RWPE1 (cell line): ENCODE measurements around the gene CD200R1.
"Not testable (repeated sequence)": the region's sequence is repeated elsewhere in the genome, so short reads cannot be mapped to it uniquely, and the experiment has no call there.

ENCODE experiments used
- CTCF ChIA-PET: fragments of 350-600 bp; sonication (Branson Sonifier 250); formaldehyde crosslinking; extraction: SDS; loops from one replicate; lab custom pipeline; 2021; lab: Yijun Ruan, JAX
- POLR2A ChIA-PET: fragments of 400-600 bp; formaldehyde crosslinking; extraction: SDS; loops from one replicate; lab custom pipeline; 2020; ENCODE audit warnings: antibody characterized with exemption; ENCODE audit not compliant: low non-redundant PET; lab: Yijun Ruan, JAX
- DNase-seq: peaks from one replicate; pipeline ENCODE4 v3.0.0; 2012; ENCODE audit warnings: low spot score
- H3K27ac ChIP-seq: fragments of 450-650 bp; 2 replicates; pipeline ENCODE4 v1.5.1; 2017
- TF ChIP-seq, protein P1 (sequence below): fragments of 450-650 bp; conservative IDR thresholded peaks from 2 replicates; pipeline ENCODE4 v1.5.1; 2017; ENCODE audit warnings: low read depth, mild to moderate bottlenecking

The CD200R1 gene

DNA sequence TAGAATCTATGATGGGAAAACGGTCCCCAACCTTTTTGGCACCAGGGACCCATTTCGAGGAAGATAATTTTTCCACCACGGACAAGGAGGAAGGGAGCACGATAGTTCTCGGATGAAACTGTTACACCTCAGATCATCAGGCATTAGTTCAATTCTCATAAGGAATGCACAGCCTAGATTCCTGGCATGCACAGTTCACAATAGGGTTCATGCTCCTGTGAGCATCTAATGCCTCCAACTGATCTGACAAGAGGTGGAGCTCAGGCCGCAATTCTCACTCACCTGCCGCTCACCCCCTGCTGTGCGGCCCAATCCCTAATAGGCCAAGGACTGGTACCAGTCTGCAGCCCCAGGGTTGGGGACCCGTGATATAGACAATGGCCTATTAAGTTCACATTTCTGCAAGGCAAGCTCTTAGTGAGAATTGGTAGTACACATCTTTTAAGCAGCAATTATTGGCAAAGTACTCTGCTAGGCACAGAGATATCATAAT lies 26.5 kb downstream of the CD200R1 start:
- H3K27ac ChIP-seq, result no peak overlapping the region
- DNase-seq, result no peak
- TF ChIP-seq, protein P1, sequence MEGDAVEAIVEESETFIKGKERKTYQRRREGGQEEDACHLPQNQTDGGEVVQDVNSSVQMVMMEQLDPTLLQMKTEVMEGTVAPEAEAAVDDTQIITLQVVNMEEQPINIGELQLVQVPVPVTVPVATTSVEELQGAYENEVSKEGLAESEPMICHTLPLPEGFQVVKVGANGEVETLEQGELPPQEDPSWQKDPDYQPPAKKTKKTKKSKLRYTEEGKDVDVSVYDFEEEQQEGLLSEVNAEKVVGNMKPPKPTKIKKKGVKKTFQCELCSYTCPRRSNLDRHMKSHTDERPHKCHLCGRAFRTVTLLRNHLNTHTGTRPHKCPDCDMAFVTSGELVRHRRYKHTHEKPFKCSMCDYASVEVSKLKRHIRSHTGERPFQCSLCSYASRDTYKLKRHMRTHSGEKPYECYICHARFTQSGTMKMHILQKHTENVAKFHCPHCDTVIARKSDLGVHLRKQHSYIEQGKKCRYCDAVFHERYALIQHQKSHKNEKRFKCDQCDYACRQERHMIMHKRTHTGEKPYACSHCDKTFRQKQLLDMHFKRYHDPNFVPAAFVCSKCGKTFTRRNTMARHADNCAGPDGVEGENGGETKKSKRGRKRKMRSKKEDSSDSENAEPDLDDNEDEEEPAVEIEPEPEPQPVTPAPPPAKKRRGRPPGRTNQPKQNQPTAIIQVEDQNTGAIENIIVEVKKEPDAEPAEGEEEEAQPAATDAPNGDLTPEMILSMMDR, result no peak
- ChIA-PET POLR2A (no interaction called here), CTCF (interaction anchor here (0.6 kb wide), 1 partner anchor 20 kb away, joined by 5 read pairs; no protein-coding TSS in a partner anchor)

DNA sequence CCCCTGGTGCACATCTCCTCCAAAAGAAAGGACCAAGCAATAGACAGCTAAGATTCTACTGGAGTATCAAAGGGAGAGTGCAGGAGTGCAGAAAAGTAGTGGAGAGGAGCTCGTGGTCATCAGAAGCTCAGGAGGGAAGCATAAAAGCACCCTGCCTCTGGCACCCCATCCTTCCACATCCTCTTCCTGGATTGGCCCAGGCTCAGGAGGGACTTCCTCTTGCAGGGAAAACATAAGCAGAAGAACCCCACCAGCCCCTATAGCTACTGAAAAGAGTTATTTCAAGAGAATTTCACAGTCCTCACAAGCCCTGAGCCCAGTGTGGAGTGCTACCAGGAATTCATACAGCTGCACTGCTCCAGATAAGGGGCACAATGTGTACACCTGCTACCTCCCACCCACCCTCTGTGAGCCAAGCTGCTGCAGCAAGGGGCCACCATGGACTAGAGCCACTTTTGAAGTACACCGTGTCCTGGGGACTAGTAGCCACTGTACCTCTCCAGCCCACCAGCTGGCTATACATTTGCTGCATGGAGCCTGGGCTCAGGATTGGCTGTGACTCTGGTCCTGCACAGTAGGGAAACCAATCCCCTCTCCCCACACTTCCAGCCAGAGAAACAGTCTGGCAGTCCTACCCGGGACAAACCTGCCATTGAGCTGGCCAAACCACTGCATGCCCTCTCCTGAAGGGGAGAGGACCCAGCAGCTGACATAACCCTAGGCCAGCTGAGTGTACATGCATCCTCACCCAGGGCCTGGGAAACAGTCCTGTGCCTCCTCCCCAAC lies 43.0 kb downstream of the CD200R1 start:
- H3K27ac ChIP-seq, result no peak overlapping the region
- TF ChIP-seq, protein P1, result no peak
- CTCF ChIA-PET, result interaction anchor here (0.7 kb wide), 1 partner anchor 197 kb away, joined by 3 read pairs; no protein-coding TSS in a partner anchor
- POLR2A ChIA-PET, result no interaction called here
- DNase-seq, result no peak

DNA sequence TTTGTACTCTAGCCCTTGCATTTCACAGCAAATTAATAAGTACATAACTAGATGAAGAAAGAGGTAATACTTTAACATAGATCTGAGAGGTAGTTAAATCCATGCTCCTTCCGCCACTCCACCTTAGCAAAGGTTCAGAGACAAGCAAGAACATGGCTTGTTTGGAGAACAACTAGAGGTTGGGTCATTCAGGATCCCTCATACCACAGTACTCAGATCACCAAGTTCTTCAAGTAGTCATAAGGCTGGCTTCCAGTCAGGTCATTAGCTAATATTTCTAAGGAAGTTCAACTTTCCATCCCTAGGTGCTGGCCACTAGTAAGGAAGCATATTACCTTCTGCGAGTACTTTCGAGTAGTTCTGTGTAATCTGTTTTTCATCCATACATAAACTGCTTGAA lies 44.1 kb downstream of the CD200R1 start:
- TF ChIP-seq, protein P1, result no peak
- CTCF ChIA-PET, result interaction anchor here (0.6 kb wide), 1 partner anchor 124 kb away, joined by 3 read pairs; no protein-coding TSS in a partner anchor
- no peak overlapping the region for H3K27ac ChIP-seq
- POLR2A ChIA-PET, result no interaction called here
- DNase-seq, result no peak

DNA sequence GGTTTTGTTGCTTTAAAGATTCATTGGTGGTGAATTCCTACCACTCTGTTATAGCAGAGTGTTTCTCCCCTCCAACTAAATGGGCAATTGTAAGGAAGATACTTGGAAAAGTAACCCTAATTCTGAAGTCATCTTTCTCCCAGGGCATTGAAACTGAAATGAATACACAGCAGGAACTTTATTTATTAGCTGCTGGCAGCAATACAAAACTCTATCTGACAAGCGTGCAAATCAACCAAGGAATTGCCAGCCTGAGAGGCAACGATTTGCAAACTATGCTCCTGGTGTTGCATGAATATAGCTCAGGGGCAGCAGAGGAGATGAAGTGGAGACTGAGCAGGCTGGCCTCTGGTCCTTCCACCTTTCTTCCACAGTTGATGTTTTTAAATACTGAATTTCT lies 48.9 kb downstream of the CD200R1 start:
- ChIA-PET CTCF (no interaction called here), POLR2A (no interaction called here)
- TF ChIP-seq, protein P1, result no peak
- no peak for DNase-seq
- H3K27ac ChIP-seq, result no peak overlapping the region

DNA sequence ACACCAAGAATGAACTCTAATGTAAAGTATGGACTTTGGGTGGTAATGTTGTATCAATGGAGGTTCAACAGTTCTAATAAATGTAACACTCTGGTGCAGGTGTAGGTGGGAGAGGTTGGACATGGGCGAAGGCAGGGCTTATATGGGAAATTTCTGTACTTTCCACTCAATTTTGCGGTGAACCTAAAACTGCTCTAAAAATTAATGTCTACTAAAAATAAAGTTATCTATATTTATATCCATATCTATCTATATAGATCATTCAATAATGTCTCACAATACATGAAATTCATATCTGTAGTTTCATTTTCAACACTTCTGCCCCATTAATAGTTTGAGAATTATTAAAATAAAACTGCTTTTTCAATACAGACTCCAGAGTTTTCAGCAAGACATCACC lies 49.3 kb downstream of the CD200R1 start:
- DNase-seq, result no peak
- ChIA-PET CTCF (no interaction called here), POLR2A (no interaction called here)
- H3K27ac ChIP-seq, result no peak overlapping the region
- TF ChIP-seq, protein P1, result no peak

DNA sequence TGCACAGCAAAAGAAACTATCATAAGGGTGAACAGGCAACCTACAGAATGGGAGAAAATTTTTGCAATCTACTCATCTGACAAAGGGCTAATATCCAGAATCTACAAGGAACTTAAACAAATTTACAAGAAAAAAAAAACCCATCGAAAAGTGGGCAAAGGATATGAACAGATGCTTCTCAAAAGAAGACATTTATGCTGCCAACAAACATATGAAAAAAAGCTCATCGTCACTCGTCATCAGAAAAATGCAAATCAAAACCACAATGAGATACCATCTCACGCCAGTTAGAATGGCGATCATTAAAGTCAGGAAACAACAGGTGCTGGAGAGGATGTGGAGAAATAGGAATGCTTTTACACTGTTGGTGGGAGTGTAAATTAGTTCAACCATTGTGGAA lies 55.4 kb downstream of the CD200R1 start:
- POLR2A ChIA-PET, CTCF ChIA-PET, H3K27ac ChIP-seq, DNase-seq: not testable (repeated sequence)

DNA sequence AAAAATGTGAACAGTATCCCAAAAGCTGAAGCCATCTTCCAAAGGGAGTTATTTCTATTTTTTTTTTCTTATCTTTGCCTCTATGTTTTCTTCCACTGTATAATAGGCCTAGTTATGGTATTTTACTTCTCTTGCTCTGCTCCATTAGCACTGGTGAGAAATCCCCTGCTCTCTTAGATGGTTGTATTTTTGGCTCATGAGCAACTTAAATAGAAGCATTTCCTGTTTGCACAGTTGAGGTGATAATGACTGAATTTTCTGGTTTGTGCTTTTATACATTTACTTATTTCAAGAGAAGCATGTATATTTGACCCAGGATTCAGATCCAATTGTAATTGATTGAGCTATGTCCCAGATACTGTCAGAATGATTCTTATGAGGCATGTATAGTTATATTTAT lies 66.7 kb downstream of the CD200R1 start:
- no peak for DNase-seq
- ChIA-PET CTCF (interaction anchor here (0.6 kb wide), 1 partner anchor 24 kb away, joined by 3 read pairs; no protein-coding TSS in a partner anchor), POLR2A (no interaction called here)
- no peak overlapping the region for H3K27ac ChIP-seq
- TF ChIP-seq, protein P1, result no peak
